ENCODE data around the gene NOB1.
"Not testable (repeated sequence)": the region's sequence is repeated elsewhere in the genome, so short reads cannot be mapped to it uniquely, and the experiment has no call there.

NOB1 gene

DNA sequence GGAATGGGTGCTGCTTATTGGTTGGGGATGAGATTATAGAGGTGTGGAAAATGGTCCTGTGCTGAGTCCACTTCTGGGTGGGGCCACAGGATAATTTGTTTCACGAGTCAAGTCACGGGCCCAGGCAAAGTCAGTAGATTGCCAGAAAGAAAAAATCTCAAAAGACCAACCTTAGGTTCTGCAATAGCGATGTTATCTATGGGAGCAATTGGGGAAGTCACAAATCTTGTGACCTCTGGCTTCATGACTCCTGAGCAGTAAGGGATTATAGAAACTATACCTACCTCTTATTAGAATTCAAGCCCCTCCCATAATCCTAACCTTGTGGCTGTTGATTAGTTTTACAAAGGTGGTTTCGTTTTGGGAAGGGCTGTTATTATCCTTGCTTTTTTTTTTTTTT lies 38.8 kb upstream of the NOB1 start:
- DNase-seq (ENCODE audit: low read depth): no peak
- no peak overlapping the region for H3K4me3 ChIP-seq (replicated peaks; ENCODE audit: low read depth, low read length)
- TF ChIP-seq, protein P1, sequence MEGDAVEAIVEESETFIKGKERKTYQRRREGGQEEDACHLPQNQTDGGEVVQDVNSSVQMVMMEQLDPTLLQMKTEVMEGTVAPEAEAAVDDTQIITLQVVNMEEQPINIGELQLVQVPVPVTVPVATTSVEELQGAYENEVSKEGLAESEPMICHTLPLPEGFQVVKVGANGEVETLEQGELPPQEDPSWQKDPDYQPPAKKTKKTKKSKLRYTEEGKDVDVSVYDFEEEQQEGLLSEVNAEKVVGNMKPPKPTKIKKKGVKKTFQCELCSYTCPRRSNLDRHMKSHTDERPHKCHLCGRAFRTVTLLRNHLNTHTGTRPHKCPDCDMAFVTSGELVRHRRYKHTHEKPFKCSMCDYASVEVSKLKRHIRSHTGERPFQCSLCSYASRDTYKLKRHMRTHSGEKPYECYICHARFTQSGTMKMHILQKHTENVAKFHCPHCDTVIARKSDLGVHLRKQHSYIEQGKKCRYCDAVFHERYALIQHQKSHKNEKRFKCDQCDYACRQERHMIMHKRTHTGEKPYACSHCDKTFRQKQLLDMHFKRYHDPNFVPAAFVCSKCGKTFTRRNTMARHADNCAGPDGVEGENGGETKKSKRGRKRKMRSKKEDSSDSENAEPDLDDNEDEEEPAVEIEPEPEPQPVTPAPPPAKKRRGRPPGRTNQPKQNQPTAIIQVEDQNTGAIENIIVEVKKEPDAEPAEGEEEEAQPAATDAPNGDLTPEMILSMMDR (IDR thresholded peaks at IDR 0.05; ENCODE audit: low read length, missing control alignments): no peak

DNA sequence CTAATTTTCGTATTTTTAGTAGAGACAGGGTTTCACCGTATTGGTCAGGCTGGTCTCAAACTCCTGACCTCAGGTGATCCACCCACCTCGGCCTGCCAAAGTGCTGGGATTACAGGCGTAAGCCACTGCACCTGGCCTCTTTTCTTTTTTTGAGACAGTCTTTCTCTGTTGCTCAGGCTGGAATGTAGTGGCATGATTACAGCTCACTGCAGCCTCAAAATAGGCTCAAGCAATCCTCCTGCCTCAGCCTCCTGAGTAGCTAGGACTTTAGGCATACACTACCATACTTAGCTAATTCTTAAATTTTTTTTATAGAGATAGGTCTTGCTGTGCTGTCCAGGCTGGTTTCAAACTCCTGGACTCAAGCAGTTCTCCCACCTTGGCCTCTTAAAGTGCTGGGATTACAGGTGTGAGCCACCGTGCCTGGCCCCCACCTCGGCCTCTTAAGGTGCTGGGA lies 36.7 kb upstream of the NOB1 start:
- DNase-seq (ENCODE audit: low read depth); H3K4me3 ChIP-seq (replicated peaks; ENCODE audit: low read depth, low read length): not testable (repeated sequence)

DNA sequence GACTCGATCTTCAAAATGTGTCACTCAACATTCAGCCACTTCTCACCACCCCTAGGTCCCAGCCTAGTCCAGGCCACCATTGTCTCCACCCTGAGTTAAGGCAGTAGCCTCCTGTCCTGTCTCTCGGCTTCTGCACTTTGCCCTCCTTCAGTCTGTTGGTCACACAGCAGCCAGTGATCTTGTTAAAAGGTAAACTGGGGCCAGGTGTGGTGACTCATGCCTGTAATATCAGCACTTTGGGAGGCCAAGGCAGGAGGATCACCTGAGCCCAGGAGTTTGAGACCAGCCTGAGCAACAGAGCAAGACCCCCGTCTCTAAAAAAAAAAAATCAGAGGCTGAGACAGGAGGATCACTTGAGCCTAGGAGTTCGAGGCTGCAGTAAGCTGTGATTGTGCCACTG lies 33.2 kb upstream of the NOB1 start:
- no peak for DNase-seq (ENCODE audit: low read depth)
- H3K4me3 ChIP-seq (replicated peaks; ENCODE audit: low read depth, low read length): no peak overlapping the region
- TF ChIP-seq, protein P1 (IDR thresholded peaks at IDR 0.05; ENCODE audit: low read length, missing control alignments): no peak

DNA sequence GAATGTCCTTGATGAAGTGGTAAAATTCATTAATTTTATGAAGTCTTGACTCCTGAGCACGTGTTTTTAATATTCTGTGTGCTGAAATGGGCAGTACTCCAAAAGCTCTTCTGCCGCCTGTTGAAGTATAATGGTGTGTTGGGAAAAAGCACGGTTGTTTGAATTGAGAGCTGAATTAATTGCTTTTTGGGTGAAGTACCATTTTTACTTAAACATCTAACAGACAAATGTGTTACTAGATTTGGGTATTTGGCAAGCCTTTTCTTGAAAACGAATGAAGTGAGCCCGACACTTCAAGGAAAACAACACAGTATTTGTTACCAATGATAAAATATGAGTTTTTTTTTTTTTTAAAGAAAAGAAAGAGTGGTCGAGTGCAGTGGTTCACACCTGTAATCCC lies 29.9 kb upstream of the NOB1 start:
- TF ChIP-seq, protein P1 (IDR thresholded peaks at IDR 0.05; ENCODE audit: low read length, missing control alignments): no peak
- DNase-seq (ENCODE audit: low read depth): no peak
- no peak overlapping the region for H3K4me3 ChIP-seq (replicated peaks; ENCODE audit: low read depth, low read length)

DNA sequence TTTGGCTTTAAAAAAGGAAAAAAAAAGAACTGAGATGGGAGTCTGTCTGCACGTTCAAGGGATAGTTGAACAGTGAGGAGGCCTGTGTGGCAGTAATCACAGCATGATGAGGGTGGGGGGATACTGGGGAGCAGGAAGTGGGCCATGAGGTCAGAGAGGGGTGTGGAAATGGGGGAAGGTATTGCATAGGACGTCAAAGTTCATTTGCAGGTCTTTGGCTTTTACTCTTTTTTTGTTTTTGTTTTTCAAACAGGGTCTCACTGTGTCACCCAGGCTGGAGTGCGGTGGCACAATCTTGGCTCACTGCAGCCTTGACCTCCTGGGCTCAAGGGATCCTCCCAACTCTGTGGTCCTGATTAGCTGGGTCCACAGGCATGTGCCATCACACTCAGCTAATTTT lies 26.4 kb upstream of the NOB1 start:
- H3K4me3 ChIP-seq (replicated peaks; ENCODE audit: low read depth, low read length): no peak overlapping the region
- no peak for DNase-seq (ENCODE audit: low read depth)
- TF ChIP-seq, protein P1 (IDR thresholded peaks at IDR 0.05; ENCODE audit: low read length, missing control alignments): no peak

DNA sequence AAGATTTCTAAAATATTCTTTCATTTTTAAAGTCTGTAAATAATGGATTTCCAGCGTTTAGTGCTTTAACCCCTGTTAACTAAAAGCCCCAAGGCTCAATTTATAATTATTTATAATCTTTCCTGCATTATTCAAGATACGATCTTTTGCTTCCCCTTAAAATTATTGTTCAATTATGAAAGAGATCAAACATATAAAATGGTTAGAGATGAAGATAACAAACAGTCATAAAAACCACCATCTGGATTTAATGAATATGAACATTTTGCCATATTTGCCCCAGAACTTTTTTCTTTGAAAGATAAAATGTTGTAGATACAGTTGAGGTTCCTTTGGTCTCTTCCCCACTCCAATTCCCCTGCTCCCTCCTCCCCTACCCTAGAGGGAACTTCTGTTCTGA lies 25.0 kb upstream of the NOB1 start:
- H3K4me3 ChIP-seq (replicated peaks; ENCODE audit: low read depth, low read length): no peak overlapping the region
- TF ChIP-seq, protein P1 (IDR thresholded peaks at IDR 0.05; ENCODE audit: low read length, missing control alignments): no peak
- DNase-seq (ENCODE audit: low read depth): no peak

DNA sequence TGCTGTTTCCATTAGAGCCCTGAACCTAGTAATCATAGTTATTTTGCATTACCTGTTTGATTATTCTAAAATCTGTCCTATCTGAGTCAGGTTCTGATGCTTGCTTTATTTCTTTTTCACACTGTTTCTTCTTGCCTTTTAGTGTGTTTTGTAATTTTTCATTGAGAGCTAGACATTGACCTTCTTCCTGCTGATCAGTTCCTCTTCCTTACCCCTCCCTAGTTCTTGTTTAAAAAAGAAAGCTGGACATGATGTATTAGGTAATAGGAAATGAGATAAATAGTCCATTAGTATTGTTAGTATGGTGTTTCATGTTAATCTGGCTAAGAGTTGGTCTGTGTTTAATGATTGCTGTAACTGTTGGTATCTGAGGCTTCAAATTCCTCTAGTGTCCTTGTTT lies 20.8 kb upstream of the NOB1 start:
- H3K4me3 ChIP-seq (replicated peaks; ENCODE audit: low read depth, low read length): no peak overlapping the region
- TF ChIP-seq, protein P1 (IDR thresholded peaks at IDR 0.05; ENCODE audit: low read length, missing control alignments): no peak
- DNase-seq (ENCODE audit: low read depth): no peak

All from fibroblast of pulmonary artery (primary cell).